Lower lobe of right lung (tissue), 2 donors: ENCODE measurements around the gene TOMM20. TPM values are rescaled to one million over a fixed set of nuclear protein-coding genes. Genes with fewer than 3 reads are reported as not detected.

ENCODE experiments used
- ATAC-seq, 2 donors: fragments of 200-7000 bp; cut with Tn5 transposase; one replicate each; pipeline ENCODE4 v1.9.1; 2020 to 2022; ENCODE audit warnings: mild to moderate bottlenecking in 2 of 2, moderate library complexity in 2 of 2
- DNase-seq: peaks from one replicate; pipeline ENCODE4 v3.0.0-alpha.2; 2020
- H3K27ac ChIP-seq: fragments of 200-600 bp; one replicate; pipeline ENCODE4 v1.8.0; 2022
- H3K27me3 ChIP-seq: fragments of 200-600 bp; one replicate; pipeline ENCODE4 v1.8.0; 2022; ENCODE audit warnings: low read depth
- H3K36me3 ChIP-seq: fragments of 200-600 bp; one replicate; pipeline ENCODE4 v1.8.0; 2022; ENCODE audit warnings: mild to moderate bottlenecking
- H3K4me1 ChIP-seq: fragments of 200-600 bp; one replicate; pipeline ENCODE4 v1.8.0; 2022
- H3K4me3 ChIP-seq: fragments of 200-600 bp; one replicate; pipeline ENCODE4 v1.8.0; 2022; ENCODE audit warnings: mild to moderate bottlenecking
- H3K9me3 ChIP-seq: fragments of 200-600 bp; one replicate; pipeline ENCODE4 v1.8.0; 2022
- intact Hi-C: fragments of 100-400 bp; cut with DNase I; formaldehyde crosslinking; loops from one replicate; pipeline ENCODE4 v1.11.0; 2022
- total RNA-seq: library from RNA; stranded (reverse); fragmentation: NEBNext Ultra II Directional; extraction: Animal tissue kit (Norgen Biotek cat#: 25700); gene quantifications from one replicate; pipeline ENCODE4 v1.2.1, GENCODE V29; 2021
- TF ChIP-seq, protein P1 (sequence below): fragments of 200-600 bp; IDR thresholded peaks from one replicate; pipeline ENCODE4 v1.8.0; 2022; ENCODE audit warnings: antibody characterized with exemption, mild to moderate bottlenecking
- donor health status: DM: no; HTN: yes; CAD: no; lungs with severe emphysema.

The TOMM20 gene
- total RNA-seq, 1 donor from 2014 or later: 88.4 TPM

DNA sequence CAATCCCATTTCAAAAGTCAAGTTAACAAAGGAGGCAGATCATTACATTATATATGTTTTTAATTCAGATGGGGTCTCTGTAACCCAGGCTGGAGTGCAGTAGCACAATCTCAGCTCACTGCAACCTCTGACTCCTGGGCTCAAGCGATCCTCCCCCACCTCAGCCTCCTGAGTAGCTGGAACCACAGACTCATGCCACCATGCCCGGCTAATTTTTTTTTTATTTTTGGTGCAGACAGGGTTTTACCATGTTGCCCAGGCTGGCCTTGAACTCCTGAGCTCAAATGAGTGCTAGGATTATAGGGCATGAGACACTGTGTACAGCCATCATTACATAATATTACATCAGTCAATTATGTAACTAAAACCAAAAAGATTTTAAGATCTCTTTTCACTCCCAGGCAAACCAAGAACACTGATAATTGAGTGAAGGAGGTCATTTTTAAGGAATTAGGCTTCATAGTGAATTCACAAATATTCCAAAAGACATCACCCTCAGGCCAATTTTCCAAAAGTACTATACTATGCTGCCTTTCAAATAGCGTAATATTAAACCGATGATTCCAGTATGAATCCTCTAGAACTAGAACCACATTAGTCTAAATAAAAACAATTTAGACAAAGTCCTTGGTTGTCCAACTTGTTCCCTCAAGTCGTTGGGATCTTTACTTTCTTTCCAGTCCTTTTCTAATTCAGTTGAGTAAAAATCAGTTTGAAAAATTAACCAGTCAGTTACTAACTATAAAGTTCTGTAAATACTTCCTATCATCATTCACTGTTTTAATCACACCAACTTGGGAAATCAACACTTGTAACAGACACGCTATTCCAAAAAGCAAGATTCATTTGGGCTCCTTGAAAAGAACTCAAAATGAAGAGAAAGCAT is 16.1 kb downstream of the TOMM20 start:
- TF ChIP-seq, protein P1, sequence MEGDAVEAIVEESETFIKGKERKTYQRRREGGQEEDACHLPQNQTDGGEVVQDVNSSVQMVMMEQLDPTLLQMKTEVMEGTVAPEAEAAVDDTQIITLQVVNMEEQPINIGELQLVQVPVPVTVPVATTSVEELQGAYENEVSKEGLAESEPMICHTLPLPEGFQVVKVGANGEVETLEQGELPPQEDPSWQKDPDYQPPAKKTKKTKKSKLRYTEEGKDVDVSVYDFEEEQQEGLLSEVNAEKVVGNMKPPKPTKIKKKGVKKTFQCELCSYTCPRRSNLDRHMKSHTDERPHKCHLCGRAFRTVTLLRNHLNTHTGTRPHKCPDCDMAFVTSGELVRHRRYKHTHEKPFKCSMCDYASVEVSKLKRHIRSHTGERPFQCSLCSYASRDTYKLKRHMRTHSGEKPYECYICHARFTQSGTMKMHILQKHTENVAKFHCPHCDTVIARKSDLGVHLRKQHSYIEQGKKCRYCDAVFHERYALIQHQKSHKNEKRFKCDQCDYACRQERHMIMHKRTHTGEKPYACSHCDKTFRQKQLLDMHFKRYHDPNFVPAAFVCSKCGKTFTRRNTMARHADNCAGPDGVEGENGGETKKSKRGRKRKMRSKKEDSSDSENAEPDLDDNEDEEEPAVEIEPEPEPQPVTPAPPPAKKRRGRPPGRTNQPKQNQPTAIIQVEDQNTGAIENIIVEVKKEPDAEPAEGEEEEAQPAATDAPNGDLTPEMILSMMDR: no peak
- H3K36me3 ChIP-seq: peaks cover 96% of the 10 kb centered on the region

DNA sequence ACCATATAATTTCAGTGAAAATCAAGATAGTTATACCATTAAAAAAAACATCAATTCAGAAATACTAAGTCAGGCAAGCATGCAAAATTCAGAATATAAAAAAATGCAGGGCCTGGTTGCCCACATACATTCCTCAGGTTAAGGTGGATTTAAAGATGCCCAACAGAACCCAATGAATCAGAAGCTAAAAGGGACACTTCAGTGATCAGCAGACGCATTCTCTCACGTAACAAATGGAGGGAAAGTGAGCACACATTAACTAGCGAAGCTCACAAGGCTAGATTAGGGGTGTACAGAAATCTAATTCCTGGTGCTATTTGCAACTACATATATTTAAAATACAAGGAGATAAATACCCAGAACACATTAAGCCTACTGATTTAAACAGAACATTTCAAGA is 17.5 kb downstream of the TOMM20 start:
- DNase-seq: no peak
- intact Hi-C loops: no loop called here
- Histone ChIP-seq H3K9me3 (no peaks in the 10 kb centered on the region), H3K27ac (no peak overlapping the region), H3K4me1 (no peaks in the 10 kb centered on the region), H3K36me3 (peaks cover 88% of the 10 kb centered on the region), H3K27me3 (no peaks in the 10 kb centered on the region), H3K4me3 (no peak overlapping the region)
- TF ChIP-seq, protein P1: no peak
- no peak for ATAC-seq

More for the DNA sequence above, 16.1 kb downstream of the TOMM20 start:
- Histone ChIP-seq H3K9me3 (no peaks in the 10 kb centered on the region), H3K4me3 (no peak overlapping the region), H3K27ac (no peak overlapping the region), H3K27me3 (no peaks in the 10 kb centered on the region), H3K4me1 (no peaks in the 10 kb centered on the region)
- DNase-seq (no peak), ATAC-seq (no peak)
- intact Hi-C loops: no loop called here

DNA sequence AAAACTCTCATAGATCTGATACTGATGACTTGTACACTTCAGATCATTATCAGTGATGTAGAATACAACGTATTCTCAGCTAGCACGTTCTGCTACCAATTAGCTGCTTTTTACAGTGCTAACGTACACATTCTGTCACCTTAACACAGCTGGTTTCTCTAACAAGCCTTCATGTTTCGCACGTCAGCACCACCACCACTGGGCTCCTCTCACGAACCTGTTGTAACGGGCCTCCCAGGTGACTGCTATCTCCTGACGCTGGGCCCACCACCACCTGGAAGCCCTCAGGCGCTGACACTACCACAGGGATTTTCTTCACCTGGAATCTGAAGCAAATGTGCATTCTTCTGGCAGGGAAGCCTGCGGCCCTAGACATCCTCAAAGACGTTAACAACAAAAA is 19.8 kb downstream of the TOMM20 start:
- no peak overlapping the region for H3K4me3 ChIP-seq
- intact Hi-C loops: no loop called here
- ATAC-seq: no peak
- H3K27ac ChIP-seq: no peak overlapping the region
- TF ChIP-seq, protein P1: no peak
- DNase-seq: no peak
- H3K36me3 ChIP-seq: peaks cover 66% of the 10 kb centered on the region
- no peaks in the 10 kb centered on the region for H3K9me3 ChIP-seq
- peaks cover 6% of the 10 kb centered on the region for H3K4me1 ChIP-seq
- no peaks in the 10 kb centered on the region for H3K27me3 ChIP-seq

DNA sequence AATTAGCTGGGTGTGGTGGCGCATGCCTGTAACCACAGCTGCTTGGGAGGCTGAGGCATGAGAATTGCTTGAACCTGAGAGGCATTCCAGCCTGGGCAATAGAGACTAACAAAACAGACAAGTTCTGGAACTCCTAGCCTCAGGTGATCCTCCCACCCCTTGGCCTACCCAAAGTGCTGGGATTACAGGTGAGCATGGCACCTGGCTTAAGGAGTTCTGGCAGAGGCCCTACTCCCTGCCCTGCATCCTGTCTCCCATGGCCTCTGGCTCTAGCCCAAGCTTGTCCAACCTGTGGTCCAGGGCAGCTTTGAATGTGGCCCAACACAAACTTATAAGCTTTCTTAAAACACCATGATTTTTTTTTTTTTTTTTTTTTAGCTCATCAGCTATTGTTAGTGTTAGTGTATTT is 20.4 kb downstream of the TOMM20 start:
- Histone ChIP-seq H3K9me3 (no peaks in the 10 kb centered on the region), H3K4me3 (no peak overlapping the region), H3K36me3 (peaks cover 60% of the 10 kb centered on the region), H3K27me3 (no peaks in the 10 kb centered on the region), H3K4me1 (peaks cover 9% of the 10 kb centered on the region), H3K27ac (no peak overlapping the region)
- intact Hi-C loops: no loop called here
- ATAC-seq (no peak), DNase-seq (no peak)
- TF ChIP-seq, protein P1: no peak

GRCh38 chr1:235107368-235108184 is 21.1 kb downstream of the TOMM20 start:
- intact Hi-C loops: no loop called here
- Histone ChIP-seq H3K9me3 (no peaks in the 10 kb centered on the region), H3K4me1 (peaks cover 9% of the 10 kb centered on the region), H3K27ac (no peak overlapping the region), H3K36me3 (peaks cover 54% of the 10 kb centered on the region), H3K4me3 (no peak overlapping the region), H3K27me3 (no peaks in the 10 kb centered on the region)
- DNase-seq (no peak), ATAC-seq (no peak)
- TF ChIP-seq, protein P1: no peak
